AG04450 (cell line): ENCODE data around the gene FHAD1. TPM values are rescaled to one million over a fixed set of nuclear protein-coding genes. Genes with fewer than 3 reads are reported as not detected.

Source experiments
- CTCF ChIA-PET: fragments of 300-600, 350-600 bp; formaldehyde crosslinking; extraction: SDS; loops from one replicate; lab custom pipeline; 2022; ENCODE audit warnings: antibody characterized with exemption, inconsistent platforms; lab: Charles Lee
- POLR2A ChIA-PET: fragments of 350-600 bp; formaldehyde crosslinking; extraction: SDS; loops from one replicate; lab custom pipeline; 2021; ENCODE audit warnings: antibody characterized with exemption, inconsistent platforms; lab: Yijun Ruan, JAX
- DNase-seq: peaks from one replicate; pipeline ENCODE4 v3.0.0-alpha.2; 2011; ENCODE audit warnings: low read depth, low spot score
- H3K27ac ChIP-seq: one replicate; pipeline ENCODE4 v1.5.1; 2012; ENCODE audit warnings: low read depth, low read length, control low read depth
- H3K27me3 ChIP-seq: one replicate; pipeline ENCODE4 v1.6.0; 2012; ENCODE audit warnings: low read length; ENCODE audit not compliant: control insufficient read depth, insufficient read depth
- H3K4me3 ChIP-seq: 2 replicates; pipeline ENCODE4 v1.5.1; 2011; ENCODE audit warnings: mild to moderate bottlenecking, low read depth, low read length, control low read depth
- H3K9me3 ChIP-seq: 2 replicates; pipeline ENCODE4 v1.5.1; 2012; ENCODE audit warnings: low read length; ENCODE audit not compliant: control insufficient read depth, insufficient read depth
- polyA plus RNA-seq: library from polyadenylated mRNA; depleted of rRNA; stranded (reverse); fragments of >200 nt; gene quantifications from 2 replicates; pipeline ENCODE4 v1.2.3, GENCODE V29; 2011
- TF ChIP-seq, protein P1 (sequence below): IDR thresholded peaks from 2 replicates; pipeline ENCODE4 v1.5.1; 2011; ENCODE audit warnings: low read depth, low read length, control low read depth, inconsistent platforms

FHAD1 gene
- polyA plus RNA-seq, 1 experiment: 0.36 TPM

- H3K4me3 ChIP-seq: no peak overlapping the region
- no peaks in the 10 kb centered on the region for H3K27me3 ChIP-seq
- no peak overlapping the region for H3K27ac ChIP-seq
- ChIA-PET POLR2A (no interaction called here), CTCF (interaction anchor here (1.1 to 2.8 kb wide), 2 partner anchors 17 to 90 kb away, joined by 4 to 21 read pairs; no protein-coding TSS in a partner anchor)
- DNase-seq: peak; percentile 47
- peaks cover 8% of the 10 kb centered on the region for H3K9me3 ChIP-seq
- TF ChIP-seq, protein P1, sequence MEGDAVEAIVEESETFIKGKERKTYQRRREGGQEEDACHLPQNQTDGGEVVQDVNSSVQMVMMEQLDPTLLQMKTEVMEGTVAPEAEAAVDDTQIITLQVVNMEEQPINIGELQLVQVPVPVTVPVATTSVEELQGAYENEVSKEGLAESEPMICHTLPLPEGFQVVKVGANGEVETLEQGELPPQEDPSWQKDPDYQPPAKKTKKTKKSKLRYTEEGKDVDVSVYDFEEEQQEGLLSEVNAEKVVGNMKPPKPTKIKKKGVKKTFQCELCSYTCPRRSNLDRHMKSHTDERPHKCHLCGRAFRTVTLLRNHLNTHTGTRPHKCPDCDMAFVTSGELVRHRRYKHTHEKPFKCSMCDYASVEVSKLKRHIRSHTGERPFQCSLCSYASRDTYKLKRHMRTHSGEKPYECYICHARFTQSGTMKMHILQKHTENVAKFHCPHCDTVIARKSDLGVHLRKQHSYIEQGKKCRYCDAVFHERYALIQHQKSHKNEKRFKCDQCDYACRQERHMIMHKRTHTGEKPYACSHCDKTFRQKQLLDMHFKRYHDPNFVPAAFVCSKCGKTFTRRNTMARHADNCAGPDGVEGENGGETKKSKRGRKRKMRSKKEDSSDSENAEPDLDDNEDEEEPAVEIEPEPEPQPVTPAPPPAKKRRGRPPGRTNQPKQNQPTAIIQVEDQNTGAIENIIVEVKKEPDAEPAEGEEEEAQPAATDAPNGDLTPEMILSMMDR: no peak
Measured at GRCh38 chr1:15341634-15342407, 94.8 kb downstream of the FHAD1 start.

- no peak for DNase-seq
- POLR2A ChIA-PET: no interaction called here
- TF ChIP-seq, protein P1: no peak
Measured at GRCh38 chr1:15342408-15342967, 95.5 kb downstream of the FHAD1 start.

GRCh38 chr1:15343099-15343498, 96.1 kb downstream of the FHAD1 start:
- DNase-seq: no peak
- H3K4me3 ChIP-seq: no peak overlapping the region
- no peak overlapping the region for H3K27ac ChIP-seq
- no peaks in the 10 kb centered on the region for H3K27me3 ChIP-seq
- ChIA-PET CTCF (interaction anchor here (2.8 kb wide), 1 partner anchor 19 kb away, joined by 21 read pairs; no protein-coding TSS in a partner anchor), POLR2A (no interaction called here)
- TF ChIP-seq, protein P1: no peak
- peaks cover 8% of the 10 kb centered on the region for H3K9me3 ChIP-seq

More at GRCh38 chr1:15342408-15342967, 95.5 kb downstream of the FHAD1 start:
- Histone ChIP-seq H3K27ac (no peak overlapping the region), H3K27me3 (no peaks in the 10 kb centered on the region), H3K9me3 (peaks cover 8% of the 10 kb centered on the region), H3K4me3 (no peak overlapping the region)
- CTCF ChIA-PET: interaction anchor here (2.8 kb wide), 1 partner anchor 18 kb away, joined by 21 read pairs; no protein-coding TSS in a partner anchor

DNA sequence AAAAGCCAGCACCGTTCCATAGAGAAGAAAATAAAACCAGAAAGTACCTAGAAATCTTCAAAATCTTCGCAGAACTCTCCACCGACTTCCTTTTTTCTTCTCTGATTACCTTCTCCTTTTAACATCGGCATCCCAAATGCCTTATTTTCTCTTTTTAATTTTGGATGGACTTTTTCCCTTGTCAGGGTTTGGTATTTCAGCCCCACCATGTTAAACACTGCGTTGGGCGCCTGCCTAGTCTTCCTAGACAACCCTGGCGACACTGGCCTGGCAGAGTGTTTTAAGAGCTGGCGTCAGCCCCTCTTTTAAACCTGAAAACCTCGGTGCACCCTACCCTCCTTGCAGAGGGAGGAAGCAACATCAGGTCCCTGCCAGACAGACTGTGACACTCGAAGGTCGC, 96.7 kb downstream of the FHAD1 start:
- Histone ChIP-seq H3K27me3 (no peaks in the 10 kb centered on the region), H3K27ac (no peak overlapping the region), H3K9me3 (peaks cover 2% of the 10 kb centered on the region; the same call in 1 of the 2 replicates), H3K4me3 (no peak overlapping the region)
- TF ChIP-seq, protein P1: no peak
- ChIA-PET POLR2A (no interaction called here), CTCF (interaction anchor here (2.8 kb wide), 1 partner anchor 19 kb away, joined by 21 read pairs; no protein-coding TSS in a partner anchor)
- DNase-seq: no peak

DNA sequence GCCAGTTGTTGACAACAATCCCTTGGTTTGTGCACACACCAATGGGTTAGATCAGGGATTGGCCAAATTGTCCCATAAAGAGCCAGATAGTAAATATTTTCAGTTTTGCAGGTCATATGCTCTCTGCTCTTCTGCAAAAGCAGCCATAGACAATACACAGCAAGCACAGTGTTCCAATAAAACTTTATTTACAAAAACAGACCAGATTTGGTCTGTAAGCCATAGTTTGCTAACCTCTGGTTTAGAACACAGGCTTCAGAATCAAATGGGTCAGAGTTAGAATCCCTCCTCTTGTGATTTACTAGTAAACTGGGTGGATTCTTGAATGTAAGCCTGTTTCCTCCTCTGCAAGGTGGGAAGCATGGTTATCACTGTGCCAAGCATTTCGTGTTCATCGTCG, 97.4 kb downstream of the FHAD1 start:
- TF ChIP-seq, protein P1: no peak
- DNase-seq: no peak
- ChIA-PET POLR2A (no interaction called here), CTCF (no interaction called here)
- Histone ChIP-seq H3K4me3 (no peak overlapping the region), H3K27me3 (no peaks in the 10 kb centered on the region), H3K9me3 (peaks cover 2% of the 10 kb centered on the region; the same call in 1 of the 2 replicates), H3K27ac (no peak overlapping the region)
